OCI-LY7 (cell line): ENCODE results near the gene USP25.

Source experiments
- EZH2phosphoT487 ChIP-seq: fragments of 200-600 bp; sonication (generic); IDR thresholded peaks from 2 replicates; pipeline ENCODE4 v1.6.1; 2018; ENCODE audit warnings: low read depth, borderline replicate concordance, mild to moderate bottlenecking, mixed run types, antibody characterized with exemption, low read length, moderate library complexity, mixed read lengths
- TF ChIP-seq, protein P1 (sequence below): fragments of 200-600 bp; sonication (generic); conservative IDR thresholded peaks from 2 replicates; pipeline ENCODE4 v1.5.1; 2014; ENCODE audit warnings: mild to moderate bottlenecking, antibody characterized with exemption, low read length, moderate library complexity, mixed read lengths

DNA sequence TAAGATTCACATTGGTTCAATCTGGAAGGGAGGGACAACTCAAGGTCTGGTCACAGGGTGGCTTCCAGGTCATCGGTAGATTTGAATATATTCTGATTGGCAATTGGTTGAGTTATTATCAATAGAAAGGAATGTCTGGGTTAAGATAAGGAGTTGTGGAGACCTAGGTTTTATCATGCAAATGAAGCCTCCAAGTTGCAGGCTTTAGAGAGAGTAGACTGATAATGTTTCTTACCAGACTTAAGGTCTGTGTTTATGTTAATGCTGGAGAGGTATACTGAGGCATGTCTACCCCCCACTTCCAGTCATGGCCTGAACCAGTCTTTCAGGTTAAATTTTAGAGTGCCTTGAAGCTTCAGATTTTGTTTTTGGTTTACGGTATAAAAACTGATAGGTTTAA lies 29.7 kb downstream of the USP25 start:
- TF ChIP-seq, protein P1, sequence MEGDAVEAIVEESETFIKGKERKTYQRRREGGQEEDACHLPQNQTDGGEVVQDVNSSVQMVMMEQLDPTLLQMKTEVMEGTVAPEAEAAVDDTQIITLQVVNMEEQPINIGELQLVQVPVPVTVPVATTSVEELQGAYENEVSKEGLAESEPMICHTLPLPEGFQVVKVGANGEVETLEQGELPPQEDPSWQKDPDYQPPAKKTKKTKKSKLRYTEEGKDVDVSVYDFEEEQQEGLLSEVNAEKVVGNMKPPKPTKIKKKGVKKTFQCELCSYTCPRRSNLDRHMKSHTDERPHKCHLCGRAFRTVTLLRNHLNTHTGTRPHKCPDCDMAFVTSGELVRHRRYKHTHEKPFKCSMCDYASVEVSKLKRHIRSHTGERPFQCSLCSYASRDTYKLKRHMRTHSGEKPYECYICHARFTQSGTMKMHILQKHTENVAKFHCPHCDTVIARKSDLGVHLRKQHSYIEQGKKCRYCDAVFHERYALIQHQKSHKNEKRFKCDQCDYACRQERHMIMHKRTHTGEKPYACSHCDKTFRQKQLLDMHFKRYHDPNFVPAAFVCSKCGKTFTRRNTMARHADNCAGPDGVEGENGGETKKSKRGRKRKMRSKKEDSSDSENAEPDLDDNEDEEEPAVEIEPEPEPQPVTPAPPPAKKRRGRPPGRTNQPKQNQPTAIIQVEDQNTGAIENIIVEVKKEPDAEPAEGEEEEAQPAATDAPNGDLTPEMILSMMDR, result no peak
- TF ChIP-seq EZH2phosphoT487, result no peak
